MCF 10A (cell line): ENCODE data around the gene MBLAC2. TPM values are rescaled to one million over a fixed set of nuclear protein-coding genes. Genes with fewer than 3 reads are reported as not detected.

Source experiments
- BruUV-seq: library from RNA; stranded (reverse); fragments of 400-500 nt; replicated peaks from 2 replicates; lab custom pipeline; 2021; lab: Mats Ljungman, UMichigan
- CTCF ChIA-PET: fragments of 300-600 bp; sonication (Branson Sonifier 250); formaldehyde crosslinking; extraction: SDS; loops from one replicate; lab custom pipeline; 2021; ENCODE audit warnings: antibody characterized with exemption, inconsistent platforms; lab: Yijun Ruan, JAX
- POLR2A ChIA-PET: fragments of 300-600, 350-650 bp; sonication (Branson Sonifier 250); formaldehyde crosslinking; extraction: SDS; loops from one replicate; lab custom pipeline; 2020; ENCODE audit warnings: antibody characterized with exemption, inconsistent platforms; lab: Yijun Ruan, JAX
- DNase-seq: peaks from one replicate; pipeline ENCODE4 v3.0.0-alpha.2; 2018; ENCODE audit not compliant: unreplicated experiment
- H3K27ac Mint-ChIP-seq: one replicate; pipeline ENCODE4 v1.8.0; 2022; ENCODE audit warnings: mild to moderate bottlenecking, low read depth, mixed read lengths; ENCODE audit not compliant: unreplicated experiment
- H3K27me3 Mint-ChIP-seq: one replicate; pipeline ENCODE4 v1.8.0; 2022; ENCODE audit warnings: mixed read lengths; ENCODE audit not compliant: insufficient read depth, unreplicated experiment
- H3K36me3 Mint-ChIP-seq: one replicate; pipeline ENCODE4 v1.8.0; 2022; ENCODE audit warnings: mild to moderate bottlenecking, moderate library complexity, mixed read lengths; ENCODE audit not compliant: insufficient read depth, unreplicated experiment
- H3K4me1 Mint-ChIP-seq: one replicate; pipeline ENCODE4 v1.8.0; 2022; ENCODE audit warnings: mixed read lengths; ENCODE audit not compliant: insufficient read depth, unreplicated experiment
- H3K4me3 Mint-ChIP-seq: one replicate; pipeline ENCODE4 v1.8.0; 2022; ENCODE audit warnings: mild to moderate bottlenecking, moderate library complexity, mixed read lengths; ENCODE audit not compliant: unreplicated experiment
- H3K9me3 Mint-ChIP-seq: one replicate; pipeline ENCODE4 v1.8.0; 2022; ENCODE audit warnings: mixed read lengths; ENCODE audit not compliant: unreplicated experiment
- CTCF ChIP-seq: fragments of 200-600 bp; IDR thresholded peaks from one replicate; pipeline ENCODE4 v1.8.0; 2022; ENCODE audit warnings: antibody characterized with exemption, mild to moderate bottlenecking; ENCODE audit not compliant: unreplicated experiment
- intact Hi-C: fragments of 100-400 bp; cut with micrococcal nuclease; formaldehyde crosslinking; loops from 2 replicates; pipeline ENCODE4 v1.14.1; 2022
- total RNA-seq: library from RNA; stranded (reverse); gene quantifications from 2 replicates; pipeline ENCODE4 v1.2.3, GENCODE V29; 2022

Gene MBLAC2
- total RNA-seq, 1 experiment from 2014 or later: 9.1 TPM

GRCh38 chr5:90484540-90484939 is 10.0 kb upstream of the MBLAC2 start:
- TF ChIP-seq CTCF: no peak
- POLR2A ChIA-PET: interaction anchor here (0.7 kb wide), 1 partner anchor 8 kb away, joined by 3 read pairs; no protein-coding TSS in a partner anchor

GRCh38 chr5:90483206-90483605 is 8.6 kb upstream of the MBLAC2 start:
- Mint-ChIP-seq H3K9me3 (no peaks in the 10 kb centered on the region), H3K36me3 (peaks cover 6% of the 10 kb centered on the region), H3K4me3 (no peak overlapping the region), H3K27me3 (no peaks in the 10 kb centered on the region), H3K27ac (no peak overlapping the region), H3K4me1 (no peaks in the 10 kb centered on the region)
- intact Hi-C loops: no loop called here
- ChIA-PET CTCF (interaction anchor here (0.5 kb wide), 1 partner anchor 369 kb away, joined by 3 read pairs; no protein-coding TSS in a partner anchor), POLR2A (interaction anchor here (0.7 kb wide), 1 partner anchor 12 kb away, joined by 3 read pairs; no protein-coding TSS in a partner anchor)
- TF ChIP-seq CTCF: no peak
- BruUV-seq: no TSS peak
- no peak for DNase-seq

More at GRCh38 chr5:90484540-90484939, 10.0 kb upstream of the MBLAC2 start:
- no peak overlapping the region for H3K27ac Mint-ChIP-seq
- CTCF ChIA-PET: interaction anchor here (0.8 kb wide), 1 partner anchor 12 kb away, joined by 3 read pairs; no protein-coding TSS in a partner anchor
- peaks cover 6% of the 10 kb centered on the region for H3K36me3 Mint-ChIP-seq
- no peak overlapping the region for H3K4me3 Mint-ChIP-seq
- intact Hi-C loops: no loop called here
- H3K27me3 Mint-ChIP-seq: no peaks in the 10 kb centered on the region
- H3K9me3 Mint-ChIP-seq: no peaks in the 10 kb centered on the region
- no peaks in the 10 kb centered on the region for H3K4me1 Mint-ChIP-seq
- no peak for DNase-seq
- no TSS peak for BruUV-seq

- no peak for DNase-seq
- CTCF ChIA-PET: interaction anchor here (1.5 kb wide), 1 partner anchor 50 kb away, joined by 4 read pairs; no protein-coding TSS in a partner anchor
- no peak for TF ChIP-seq CTCF
- no TSS peak for BruUV-seq
- POLR2A ChIA-PET: no interaction called here
- Mint-ChIP-seq H3K27ac (no peak overlapping the region), H3K4me1 (peaks cover 12% of the 10 kb centered on the region), H3K36me3 (no peaks in the 10 kb centered on the region), H3K4me3 (no peak overlapping the region), H3K9me3 (no peaks in the 10 kb centered on the region), H3K27me3 (no peaks in the 10 kb centered on the region)
- intact Hi-C loops: no loop called here
These were observed 6.1 kb upstream of the MBLAC2 start for GRCh38 chr5:90480699-90481098.

GRCh38 chr5:90479611-90480385 is 5.2 kb upstream of the MBLAC2 start:
- no peak for TF ChIP-seq CTCF
- Mint-ChIP-seq H3K27ac (no peak overlapping the region), H3K9me3 (no peaks in the 10 kb centered on the region), H3K4me3 (no peak overlapping the region), H3K27me3 (no peaks in the 10 kb centered on the region), H3K4me1 (peaks cover 12% of the 10 kb centered on the region), H3K36me3 (no peaks in the 10 kb centered on the region)
- DNase-seq: no peak
- ChIA-PET CTCF (no interaction called here), POLR2A (no interaction called here)
- no TSS peak for BruUV-seq
- intact Hi-C loops: no loop called here
